DLD1 (cell line): Measurements from ENCODE around the gene SLC43A2.
"Not testable (repeated sequence)": the region's sequence is repeated elsewhere in the genome, so short reads cannot be mapped to it uniquely, and the experiment has no call there.

Experiments used
- in situ Hi-C: cut with HindIII; loops from 2 replicates; pipeline ENCODE4 v1.10.0; 2017; ENCODE audit warnings: low sequenced_read_pairs

SLC43A2 gene

GRCh38 chr17:1627982-1628855, at the start of gene SLC43A2:
SLC43A2 (minus strand) TSS chr17:1628834; CDS start chr17:1627874, 960 bp downstream.
- in situ Hi-C loops, result no loop called here

- in situ Hi-C loops, result no loop called here
Observed at GRCh38 chr17:1676401-1676800, 47.8 kb upstream of the SLC43A2 start.

GRCh38 chr17:1673041-1673785, 44.6 kb upstream of the SLC43A2 start:
- in situ Hi-C loops, result no loop called here

- in situ Hi-C loops, result not testable (repeated sequence)
Observed at GRCh38 chr17:1663934-1664333, 35.3 kb upstream of the SLC43A2 start.

- in situ Hi-C loops, result no loop called here
Observed at GRCh38 chr17:1661045-1661444, 32.4 kb upstream of the SLC43A2 start.

GRCh38 chr17:1658100-1658499, 29.5 kb upstream of the SLC43A2 start:
- in situ Hi-C loops, result no loop called here

- in situ Hi-C loops, result no loop called here
Observed at GRCh38 chr17:1653735-1654134, 25.1 kb upstream of the SLC43A2 start.

GRCh38 chr17:1652794-1653193, 24.2 kb upstream of the SLC43A2 start:
- in situ Hi-C loops, result not testable (repeated sequence)

GRCh38 chr17:1651559-1651844, 22.9 kb upstream of the SLC43A2 start:
- in situ Hi-C loops, result no loop called here

GRCh38 chr17:1650731-1651558, 22.3 kb upstream of the SLC43A2 start:
- in situ Hi-C loops, result no loop called here

GRCh38 chr17:1649844-1650501, 21.3 kb upstream of the SLC43A2 start, which contains the start of gene RILP:
RILP (minus strand) TSS chr17:1649866; CDS start chr17:1649804, 62 bp downstream.
- in situ Hi-C loops, result no loop called here

- in situ Hi-C loops, result no loop called here
Observed at GRCh38 chr17:1648963-1649843, 20.6 kb upstream of the SLC43A2 start.

- in situ Hi-C loops, result no loop called here
Observed at GRCh38 chr17:1648173-1648962, 19.7 kb upstream of the SLC43A2 start.

GRCh38 chr17:1647802-1648171, 19.2 kb upstream of the SLC43A2 start:
- in situ Hi-C loops, result no loop called here

- in situ Hi-C loops, result no loop called here
Observed at GRCh38 chr17:1646199-1646875, 17.7 kb upstream of the SLC43A2 start.

GRCh38 chr17:1645207-1646171, 16.9 kb upstream of the SLC43A2 start, which contains the start of gene SCARF1:
SCARF1 (minus strand) TSS chr17:1645732; CDS start chr17:1645697, 35 bp downstream.
- in situ Hi-C loops, result no loop called here
